SJSA1 (cell line): ENCODE measurements around the gene RERE. TPM values are rescaled to one million over a fixed set of nuclear protein-coding genes. Genes with fewer than 3 reads are reported as not detected.

Source experiments
- DNase-seq, 2 experiments: peaks; one replicate each; pipeline ENCODE4 v3.0.0-alpha.2; 2015 to 2020; ENCODE audit warnings: low spot score in 2 of 2, low read depth in 1 of 2
- H3K27ac ChIP-seq: fragments of 250-450 bp; sonication (Bioruptor Pico); 2 replicates; pipeline ENCODE4 v1.5.1; 2020; ENCODE audit warnings: mild to moderate bottlenecking, moderate library complexity
- H3K27me3 ChIP-seq: fragments of 250-450 bp; sonication (Bioruptor Pico); replicated peaks from 2 replicates; pipeline ENCODE4 v1.5.1; 2020; ENCODE audit warnings: mild to moderate bottlenecking, moderate library complexity
- H3K36me3 ChIP-seq: fragments of 250-450 bp; sonication (Bioruptor Pico); 2 replicates; pipeline ENCODE4 v1.5.1; 2020; ENCODE audit warnings: mild to moderate bottlenecking
- H3K4me1 ChIP-seq: fragments of 250-450 bp; sonication (Bioruptor Pico); replicated peaks from 2 replicates; pipeline ENCODE4 v1.6.1; 2021; ENCODE audit warnings: mild to moderate bottlenecking
- H3K4me3 ChIP-seq: fragments of 250-450 bp; sonication (Bioruptor Pico); 2 replicates; pipeline ENCODE4 v1.5.1; 2020; ENCODE audit warnings: mild to moderate bottlenecking
- H3K9me3 ChIP-seq: fragments of 250-450 bp; sonication (Bioruptor Pico); replicated peaks from 2 replicates; pipeline ENCODE4 v1.5.1; 2020; ENCODE audit warnings: mild to moderate bottlenecking
- total RNA-seq: library from RNA; depleted of rRNA; stranded (reverse); fragments of >200 nt; shearing (Covaris generic); gene quantifications from 2 replicates; pipeline ENCODE4 v1.2.3, GENCODE V29; 2014

The RERE gene
- total RNA-seq, 1 experiment from 2014 or later, result 15.7 TPM

- H3K27ac ChIP-seq, result no peak overlapping the region
- H3K4me1 ChIP-seq, result peaks cover 15% of the 10 kb centered on the region
- H3K9me3 ChIP-seq, result no peaks in the 10 kb centered on the region
- H3K36me3 ChIP-seq, result peaks cover 3% of the 10 kb centered on the region; the same call in 1 of the 2 replicates
- no peak overlapping the region for H3K4me3 ChIP-seq
- no peaks in the 10 kb centered on the region for H3K27me3 ChIP-seq
- no peak for DNase-seq
These were observed 390.4 kb downstream of the RERE start for GRCh38 chr1:8426996-8427395.

- no peaks in the 10 kb centered on the region for H3K27me3 ChIP-seq
- no peak overlapping the region for H3K4me3 ChIP-seq
- peaks cover 20% of the 10 kb centered on the region for H3K4me1 ChIP-seq
- no peaks in the 10 kb centered on the region for H3K9me3 ChIP-seq
- DNase-seq, result no peak
- H3K36me3 ChIP-seq, result peaks cover 8% of the 10 kb centered on the region
- H3K27ac ChIP-seq, result no peak overlapping the region
These were observed 391.7 kb downstream of the RERE start for GRCh38 chr1:8425781-8426161.

GRCh38 chr1:8425150-8425780 is 392.2 kb downstream of the RERE start:
- Histone ChIP-seq H3K4me1 (peaks cover 20% of the 10 kb centered on the region), H3K27ac (no peak overlapping the region)

GRCh38 chr1:8424539-8425116 is 392.8 kb downstream of the RERE start:
- peaks cover 19% of the 10 kb centered on the region for H3K36me3 ChIP-seq
- H3K27ac ChIP-seq, result no peak overlapping the region
- peaks cover 23% of the 10 kb centered on the region for H3K4me1 ChIP-seq
- DNase-seq, result no peak
- no peaks in the 10 kb centered on the region for H3K27me3 ChIP-seq
- H3K9me3 ChIP-seq, result no peaks in the 10 kb centered on the region
- H3K4me3 ChIP-seq, result peak overlapping the region; percentile 80

More at GRCh38 chr1:8425150-8425780, 392.2 kb downstream of the RERE start:
- Histone ChIP-seq H3K9me3 (no peaks in the 10 kb centered on the region), H3K27me3 (no peaks in the 10 kb centered on the region), H3K4me3 (no peak overlapping the region), H3K36me3 (peaks cover 13% of the 10 kb centered on the region)
- DNase-seq, result no peak

- Histone ChIP-seq H3K4me1 (peaks cover 30% of the 10 kb centered on the region), H3K27ac (peak overlapping the region; percentile 78), H3K4me3 (peak overlapping the region; percentile 80), H3K9me3 (no peaks in the 10 kb centered on the region), H3K27me3 (no peaks in the 10 kb centered on the region), H3K36me3 (peaks cover 27% of the 10 kb centered on the region)
- DNase-seq, result peak; percentile 57 to 67
These were observed 393.5 kb downstream of the RERE start for GRCh38 chr1:8423692-8424538.

GRCh38 chr1:8423269-8423691 is 394.2 kb downstream of the RERE start:
- DNase-seq, result no peak
- H3K4me3 ChIP-seq, result peak overlapping the region; percentile 80
- peaks cover 36% of the 10 kb centered on the region for H3K4me1 ChIP-seq
- H3K36me3 ChIP-seq, result peaks cover 33% of the 10 kb centered on the region
- H3K9me3 ChIP-seq, result no peaks in the 10 kb centered on the region
- no peaks in the 10 kb centered on the region for H3K27me3 ChIP-seq
- H3K27ac ChIP-seq, result peak overlapping the region; percentile 78

- Histone ChIP-seq H3K36me3 (peaks cover 39% of the 10 kb centered on the region), H3K27ac (peak overlapping the region; percentile 78), H3K9me3 (no peaks in the 10 kb centered on the region), H3K27me3 (no peaks in the 10 kb centered on the region), H3K4me1 (peaks cover 36% of the 10 kb centered on the region), H3K4me3 (peak overlapping the region; percentile 80)
- peak in 1 of 2 experiments; percentile 52 for DNase-seq
These were observed 394.8 kb downstream of the RERE start for GRCh38 chr1:8422510-8423268.

GRCh38 chr1:8421721-8422120 is 395.7 kb downstream of the RERE start:
- DNase-seq, result no peak
- Histone ChIP-seq H3K4me3 (peak overlapping the region; percentile 80), H3K27me3 (no peaks in the 10 kb centered on the region), H3K9me3 (no peaks in the 10 kb centered on the region), H3K27ac (no peak overlapping the region), H3K4me1 (peaks cover 36% of the 10 kb centered on the region), H3K36me3 (peaks cover 47% of the 10 kb centered on the region)

- Histone ChIP-seq H3K4me3 (no peak overlapping the region), H3K27me3 (no peaks in the 10 kb centered on the region), H3K27ac (no peak overlapping the region), H3K9me3 (no peaks in the 10 kb centered on the region), H3K4me1 (peaks cover 36% of the 10 kb centered on the region), H3K36me3 (peaks cover 55% of the 10 kb centered on the region)
- DNase-seq, result no peak
These were observed 397.1 kb downstream of the RERE start for GRCh38 chr1:8420318-8420717.

- Histone ChIP-seq H3K36me3 (peaks cover 55% of the 10 kb centered on the region), H3K4me3 (no peak overlapping the region), H3K27ac (no peak overlapping the region)
These were observed 397.6 kb downstream of the RERE start for GRCh38 chr1:8419861-8420260.

GRCh38 chr1:8419172-8419571 is 398.3 kb downstream of the RERE start:
- Histone ChIP-seq H3K36me3 (peaks cover 59% of the 10 kb centered on the region), H3K4me1 (peaks cover 32% of the 10 kb centered on the region), H3K9me3 (no peaks in the 10 kb centered on the region), H3K27me3 (no peaks in the 10 kb centered on the region), H3K27ac (no peak overlapping the region), H3K4me3 (no peak overlapping the region)
- peak in 1 of 2 experiments; percentile 48 for DNase-seq

More at GRCh38 chr1:8419861-8420260, 397.6 kb downstream of the RERE start:
- H3K4me1 ChIP-seq, result peaks cover 36% of the 10 kb centered on the region
- no peaks in the 10 kb centered on the region for H3K27me3 ChIP-seq
- DNase-seq, result no peak
- no peaks in the 10 kb centered on the region for H3K9me3 ChIP-seq

- H3K9me3 ChIP-seq, result no peaks in the 10 kb centered on the region
- H3K27me3 ChIP-seq, result no peaks in the 10 kb centered on the region
These were observed 399.1 kb downstream of the RERE start for GRCh38 chr1:8418301-8418700.

GRCh38 chr1:8417625-8418024 is 399.8 kb downstream of the RERE start:
- DNase-seq, result no peak
- no peak overlapping the region for H3K4me3 ChIP-seq
- H3K27me3 ChIP-seq, result no peaks in the 10 kb centered on the region
- H3K9me3 ChIP-seq, result no peaks in the 10 kb centered on the region
- H3K4me1 ChIP-seq, result peaks cover 35% of the 10 kb centered on the region
- peaks cover 63% of the 10 kb centered on the region for H3K36me3 ChIP-seq
- no peak overlapping the region for H3K27ac ChIP-seq

More at GRCh38 chr1:8418301-8418700, 399.1 kb downstream of the RERE start:
- no peak for DNase-seq
- H3K36me3 ChIP-seq, result peaks cover 63% of the 10 kb centered on the region
- H3K27ac ChIP-seq, result no peak overlapping the region
- no peak overlapping the region for H3K4me3 ChIP-seq
- H3K4me1 ChIP-seq, result peaks cover 28% of the 10 kb centered on the region
